Urinary bladder (tissue), 4 donors: ENCODE results near the gene ISY1. TPM values are rescaled to one million over a fixed set of nuclear protein-coding genes. Genes with fewer than 3 reads are reported as not detected.
"Not testable (repeated sequence)": the region's sequence is repeated elsewhere in the genome, so short reads cannot be mapped to it uniquely, and the experiment has no call there.

Experiments
- DNase-seq: peaks from one replicate; pipeline ENCODE4 v3.0.0-alpha.2; 2015; ENCODE audit errors: extremely low spot score
- H3K27ac ChIP-seq: one replicate; pipeline ENCODE4 v1.5.1; 2013; ENCODE audit warnings: low read depth, mild to moderate bottlenecking, moderate library complexity
- H3K36me3 ChIP-seq: one replicate; pipeline ENCODE4 v1.6.1; 2013; ENCODE audit warnings: mild to moderate bottlenecking, moderate library complexity; ENCODE audit not compliant: insufficient read depth
- H3K4me1 ChIP-seq: one replicate; pipeline ENCODE4 v1.6.1; 2013; ENCODE audit warnings: mild to moderate bottlenecking, moderate library complexity; ENCODE audit not compliant: insufficient read depth
- H3K4me3 ChIP-seq: one replicate; pipeline ENCODE4 v1.5.1; 2013; ENCODE audit warnings: low read depth, low read length
- WGBS: extraction: QIAGEN DNeasy Blood & Tissue Kit; methylation state at CpG from one replicate; pipeline ENCODE4 v1.1.7; 2013; 5-methylcytosine and 5-hydroxymethylcytosine counted together
- polyA plus RNA-seq: library from polyadenylated mRNA; stranded (reverse); fragments of 200-250 nt; gene quantifications from one replicate; pipeline ENCODE4 v1.2.3, GENCODE V29; 2013
- total RNA-seq: library from RNA; depleted of rRNA; stranded (reverse); fragments of >200 nt; gene quantifications from one replicate; pipeline ENCODE4 v1.2.3, GENCODE V29; 2014
- donor health status: healthy with polysubstance abuse.
- donor health status: healthy.

ISY1 gene
- total and polyA plus RNA-seq, 2 donors: 30.1 to 34.8 TPM

DNA sequence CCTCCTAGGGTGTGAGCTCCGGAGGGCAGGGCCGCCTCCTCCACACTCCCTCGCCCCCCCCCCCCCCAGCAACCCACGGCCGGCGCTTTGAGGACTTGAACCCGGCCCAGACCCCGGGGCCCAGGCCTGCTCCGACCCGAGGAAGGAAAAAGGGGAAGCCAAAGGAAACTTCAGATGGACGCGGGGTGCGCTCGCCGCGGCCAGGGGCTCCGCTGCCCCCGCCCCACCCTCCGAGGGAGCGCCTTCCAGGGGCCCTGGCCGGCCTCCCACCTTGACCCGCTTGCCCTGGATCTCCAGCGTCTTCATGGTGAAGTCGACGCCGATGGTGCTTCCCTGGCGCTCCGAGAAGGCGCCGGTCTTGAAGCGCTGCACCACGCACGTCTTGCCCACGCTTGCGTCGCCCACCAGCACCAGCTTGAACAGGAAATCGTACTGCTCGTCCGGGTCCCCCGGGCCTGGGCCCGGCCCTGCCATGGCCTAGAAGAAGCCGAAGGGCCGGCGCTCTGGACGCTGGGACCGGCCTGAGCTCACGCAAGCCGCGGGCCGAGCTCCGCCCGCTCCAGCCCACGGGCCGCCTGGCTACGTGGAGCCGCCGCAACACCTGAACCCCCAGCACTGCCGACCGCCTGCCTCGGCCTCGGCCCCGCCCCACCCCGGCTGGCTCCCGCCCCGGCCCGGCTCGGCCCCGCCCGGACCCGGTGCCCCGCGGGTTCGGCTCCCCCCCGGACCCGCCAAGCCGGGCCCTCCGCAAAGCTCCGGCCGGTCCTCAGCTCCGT lies 39.7 kb downstream of the ISY1 start:
- Histone ChIP-seq H3K27ac (peak overlapping the region; percentile 91), H3K36me3 (no peaks in the 10 kb centered on the region), H3K4me3 (peak overlapping the region; percentile 68), H3K4me1 (no peaks in the 10 kb centered on the region)
- WGBS: under 1% methylated on average over 80 of the region's 80 CpGs
- DNase-seq: no peak

- DNase-seq: peak; percentile 85
- 3% methylated on average over 18 of the region's 18 CpGs for WGBS
- Histone ChIP-seq H3K4me3 (peak overlapping the region; percentile 68), H3K4me1 (no peaks in the 10 kb centered on the region), H3K36me3 (no peaks in the 10 kb centered on the region), H3K27ac (peak overlapping the region; percentile 91)
These were observed 40.4 kb downstream of the ISY1 start for GRCh38 chr3:129120254-129121004.

DNA sequence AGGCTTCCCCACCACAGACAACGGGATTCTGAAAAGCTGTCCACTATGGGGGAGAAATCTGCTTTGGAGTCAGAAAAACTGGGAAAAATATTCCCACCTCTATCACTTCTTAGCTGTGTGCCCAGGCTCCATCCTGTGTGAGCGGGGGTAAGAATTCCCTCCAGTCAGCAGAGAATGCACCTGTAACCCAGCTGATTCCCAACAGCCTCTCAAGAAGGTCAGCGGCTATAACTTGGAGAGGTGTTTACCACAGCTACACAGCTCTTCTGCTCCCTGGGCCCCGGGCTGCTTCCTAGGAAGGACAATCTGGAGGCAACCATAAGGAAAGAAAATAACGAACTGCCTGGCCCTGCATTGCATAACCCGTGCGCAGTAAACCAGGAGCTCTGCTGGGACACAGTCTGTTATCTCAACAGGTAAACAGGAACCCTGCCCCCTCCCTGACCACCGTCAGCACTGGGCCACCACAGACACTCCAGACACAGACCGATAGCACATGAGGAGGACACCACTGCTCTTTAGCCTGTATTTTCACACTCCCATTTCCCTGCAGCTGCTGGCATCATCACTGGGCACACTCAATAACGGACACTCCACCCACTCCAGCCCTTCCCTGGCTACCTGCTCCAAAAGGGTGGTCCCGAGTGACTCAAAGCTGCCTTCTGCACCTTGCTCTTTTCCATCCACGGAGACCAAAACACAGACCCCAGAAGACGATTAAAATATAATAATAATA lies 41.3 kb downstream of the ISY1 start:
- peak overlapping the region; percentile 3 for H3K27ac ChIP-seq

GRCh38 chr3:129118745-129119144 lies 42.1 kb downstream of the ISY1 start:
- DNase-seq: no peak
- Histone ChIP-seq H3K36me3 (no peaks in the 10 kb centered on the region), H3K4me1 (no peaks in the 10 kb centered on the region), H3K27ac (no peak overlapping the region), H3K4me3 (no peak overlapping the region)
- WGBS: 77% methylated on average over 5 of the region's 5 CpGs

More for the DNA sequence above, 41.3 kb downstream of the ISY1 start:
- DNase-seq: no peak
- Histone ChIP-seq H3K4me1 (no peaks in the 10 kb centered on the region), H3K4me3 (peak overlapping the region; percentile 68), H3K36me3 (no peaks in the 10 kb centered on the region)
- 47% methylated on average over 13 of the region's 13 CpGs for WGBS

GRCh38 chr3:129117134-129117533 lies 43.7 kb downstream of the ISY1 start:
- no peak for DNase-seq
- no peak overlapping the region for H3K27ac ChIP-seq
- H3K36me3 ChIP-seq: no peaks in the 10 kb centered on the region
- no peak overlapping the region for H3K4me3 ChIP-seq
- no peaks in the 10 kb centered on the region for H3K4me1 ChIP-seq

DNA sequence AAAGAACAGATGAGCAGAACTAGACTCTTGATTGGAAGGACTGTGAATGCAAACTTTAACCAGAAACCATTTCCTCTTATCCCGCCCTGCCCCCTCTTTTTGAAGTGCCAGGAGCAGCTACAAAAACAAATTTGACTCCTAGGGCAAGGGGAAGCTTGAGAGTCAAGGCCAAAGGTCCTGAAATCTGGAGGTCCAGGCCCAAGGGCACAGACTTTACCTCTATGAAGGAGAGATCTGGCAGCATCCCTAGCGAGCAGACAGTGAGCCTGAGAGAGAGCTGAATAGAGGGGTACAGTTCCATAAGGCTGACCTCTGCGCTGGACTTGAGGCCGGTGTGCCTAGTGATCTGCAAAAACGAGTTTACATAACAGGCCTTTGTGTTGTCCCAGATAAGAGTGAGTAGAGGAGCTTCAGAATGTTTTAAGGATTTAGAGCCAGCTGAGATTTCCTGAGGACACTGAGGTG lies 44.3 kb downstream of the ISY1 start:
- Histone ChIP-seq H3K36me3 (no peaks in the 10 kb centered on the region), H3K4me1 (no peaks in the 10 kb centered on the region), H3K4me3 (no peak overlapping the region), H3K27ac (no peak overlapping the region)
- 50% methylated on average over 5 of the region's 5 CpGs for WGBS
- no peak for DNase-seq

DNA sequence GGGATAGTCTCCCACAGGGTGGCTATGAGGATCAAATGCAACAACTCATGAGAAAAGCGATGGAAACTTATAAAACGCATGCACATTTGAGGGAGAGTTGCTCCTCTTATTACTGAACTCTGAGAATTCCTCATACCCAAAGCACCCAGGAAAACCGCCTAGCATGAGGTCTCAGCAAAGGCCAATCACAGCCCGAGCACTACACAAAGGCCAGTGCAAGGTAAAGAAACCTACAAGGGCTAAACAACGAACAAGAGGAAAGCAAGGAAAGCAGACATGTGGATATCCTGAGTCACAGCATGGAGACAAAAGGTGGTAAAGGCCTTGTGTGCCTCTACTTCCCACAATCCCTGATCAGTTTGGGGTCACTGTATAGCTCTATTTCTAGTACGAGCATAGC lies 46.4 kb downstream of the ISY1 start:
- WGBS: 90% methylated on average over 6 of the region's 6 CpGs
- H3K4me3 ChIP-seq: no peak overlapping the region
- no peak overlapping the region for H3K27ac ChIP-seq
- DNase-seq: no peak
- no peaks in the 10 kb centered on the region for H3K4me1 ChIP-seq
- H3K36me3 ChIP-seq: no peaks in the 10 kb centered on the region

- no peaks in the 10 kb centered on the region for H3K36me3 ChIP-seq
- no peaks in the 10 kb centered on the region for H3K4me1 ChIP-seq
- no peak overlapping the region for H3K4me3 ChIP-seq
- no peak for DNase-seq
- WGBS: 90% methylated on average over 3 of the region's 3 CpGs
- H3K27ac ChIP-seq: no peak overlapping the region
These were observed 48.4 kb downstream of the ISY1 start for GRCh38 chr3:129112308-129113052.

GRCh38 chr3:129111076-129111780 lies 49.6 kb downstream of the ISY1 start:
- not testable (repeated sequence) for H3K4me3 ChIP-seq, DNase-seq, H3K27ac ChIP-seq, H3K36me3 ChIP-seq, H3K4me1 ChIP-seq
- WGBS: 95% methylated on average over 10 of the region's 10 CpGs

GRCh38 chr3:129107793-129108192 lies 53.1 kb downstream of the ISY1 start:
- H3K27ac ChIP-seq: no peak overlapping the region
- no peak for DNase-seq
- H3K4me1 ChIP-seq: no peaks in the 10 kb centered on the region
- WGBS: 88% methylated on average over 8 of the region's 8 CpGs
- H3K36me3 ChIP-seq: no peaks in the 10 kb centered on the region
- no peak overlapping the region for H3K4me3 ChIP-seq

DNA sequence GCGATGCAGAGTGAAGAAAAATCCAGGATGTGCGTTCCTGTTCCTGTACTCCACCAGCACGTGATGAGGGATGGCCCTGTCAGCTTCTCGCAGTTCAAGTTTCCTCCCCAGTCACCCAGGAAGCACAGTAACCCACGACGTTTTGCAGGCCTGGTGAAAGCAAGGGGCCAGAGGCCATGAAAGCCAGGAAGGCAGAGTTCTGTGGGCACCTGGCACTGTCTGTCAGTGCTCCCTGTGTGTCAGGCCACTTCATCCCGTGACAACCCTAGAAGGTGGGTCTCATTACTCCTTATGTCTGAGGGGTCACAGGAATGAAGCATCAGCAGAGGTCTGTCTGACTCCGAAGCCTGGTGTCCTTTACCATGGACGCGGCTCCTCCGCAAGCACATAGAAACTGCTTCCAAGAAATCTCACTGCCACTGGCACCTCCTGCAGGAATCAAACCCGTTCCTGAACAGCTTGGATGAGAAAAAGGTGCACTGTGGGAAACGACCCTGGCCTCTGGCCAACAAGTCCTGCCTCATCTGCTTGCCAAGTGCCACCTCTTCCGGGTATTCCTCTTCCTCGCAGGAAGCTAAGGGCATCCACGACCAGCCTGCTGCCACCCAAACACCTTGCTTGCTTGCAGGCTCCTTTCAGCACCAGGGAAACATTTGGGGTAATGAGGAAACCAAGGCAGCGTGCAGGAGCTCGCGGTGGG lies 53.8 kb downstream of the ISY1 start:
- DNase-seq: no peak
- H3K27ac ChIP-seq: no peak overlapping the region
- no peaks in the 10 kb centered on the region for H3K4me1 ChIP-seq
- no peaks in the 10 kb centered on the region for H3K36me3 ChIP-seq
- no peak overlapping the region for H3K4me3 ChIP-seq
- whole genome bisulfite sequencing: 83% methylated on average over 19 of the region's 19 CpGs

GRCh38 chr3:129106320-129106719 lies 54.5 kb downstream of the ISY1 start:
- no peaks in the 10 kb centered on the region for H3K36me3 ChIP-seq
- no peak overlapping the region for H3K4me3 ChIP-seq
- WGBS: 87% methylated on average over 5 of the region's 5 CpGs
- DNase-seq: no peak
- no peak overlapping the region for H3K27ac ChIP-seq
- H3K4me1 ChIP-seq: no peaks in the 10 kb centered on the region
